ENCODE results near the gene DNAH11.
"Not testable (repeated sequence)": the region's sequence is repeated elsewhere in the genome, so short reads cannot be mapped to it uniquely, and the experiment has no call there.

Gene DNAH11

DNA sequence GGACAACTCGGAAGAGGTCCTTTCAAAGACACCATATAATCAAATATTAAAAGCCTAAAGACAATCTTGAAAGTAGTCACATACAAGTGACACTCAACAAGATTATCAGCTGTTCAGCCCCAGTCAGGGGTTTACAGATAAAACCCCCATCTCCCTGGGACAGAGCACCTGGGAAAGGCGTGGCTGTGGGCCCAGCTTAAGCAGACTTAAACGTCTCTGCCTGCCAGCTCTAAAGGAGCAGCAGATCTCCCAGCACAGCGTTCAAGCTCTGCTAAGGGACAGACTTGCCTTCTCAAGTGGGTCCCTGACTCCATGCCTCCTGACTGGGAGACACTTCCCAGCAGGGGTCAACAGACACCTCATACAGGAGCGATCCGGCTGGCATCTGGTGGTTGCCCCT lies 384.9 kb downstream of the DNAH11 start:
- no peak for DNase-seq (ENCODE audit: low read depth)

DNA sequence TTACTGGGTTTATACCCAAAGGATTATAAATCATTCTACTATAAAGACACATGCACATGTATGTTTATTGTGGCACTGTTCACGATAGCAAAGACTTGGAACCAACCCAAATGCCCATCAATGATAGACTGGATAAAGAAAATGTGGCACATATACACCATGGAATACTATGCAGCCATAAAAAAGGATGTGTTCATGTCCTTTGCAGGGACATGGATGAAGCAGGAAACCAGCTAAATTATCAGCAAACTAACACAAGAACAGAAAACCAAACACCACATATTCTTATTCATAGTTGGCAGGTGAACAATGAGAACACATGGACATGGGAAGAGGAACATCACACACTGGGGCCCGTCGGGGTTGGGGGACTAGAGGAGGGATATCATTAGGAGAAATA lies 390.5 kb downstream of the DNAH11 start:
- DNase-seq (ENCODE audit: low read depth), result not testable (repeated sequence)

DNA sequence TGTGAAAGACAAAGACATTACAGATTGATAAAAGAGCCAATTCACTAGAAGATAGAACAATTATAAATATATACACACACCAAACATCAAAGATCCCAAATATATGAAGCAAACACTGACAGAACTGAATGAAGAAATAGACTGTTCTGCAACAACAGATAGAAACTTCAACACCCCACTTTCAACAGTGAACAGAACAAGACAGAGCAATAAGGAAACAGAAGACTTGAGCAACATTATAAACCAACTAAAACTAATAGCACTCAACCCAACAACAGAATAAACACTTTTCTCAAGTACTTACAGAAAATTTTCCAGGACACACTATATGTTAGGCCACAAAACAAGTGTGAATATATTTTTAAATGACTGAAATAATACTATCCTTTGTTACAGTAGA lies 392.0 kb downstream of the DNAH11 start:
- DNase-seq (ENCODE audit: low read depth), result no peak

DNA sequence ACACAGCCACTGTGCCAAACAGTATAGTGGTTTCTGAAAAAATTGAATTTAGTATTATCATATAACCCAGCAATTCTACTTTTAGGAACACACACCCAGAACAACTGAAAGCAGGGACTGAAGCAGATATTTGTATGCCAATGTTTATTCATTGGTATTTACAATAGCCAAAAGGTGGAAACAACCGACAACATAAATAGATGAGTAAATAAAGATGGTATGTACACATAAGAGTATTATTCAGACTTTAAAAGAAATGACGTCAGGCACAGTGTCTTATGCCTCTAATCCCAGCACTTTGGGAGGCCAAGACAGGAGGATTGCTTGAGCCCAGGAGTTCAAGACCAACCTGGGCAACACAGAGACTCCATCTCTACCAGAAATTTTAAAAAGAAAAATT lies 395.6 kb downstream of the DNAH11 start:
- DNase-seq (ENCODE audit: low read depth), result no peak

DNA sequence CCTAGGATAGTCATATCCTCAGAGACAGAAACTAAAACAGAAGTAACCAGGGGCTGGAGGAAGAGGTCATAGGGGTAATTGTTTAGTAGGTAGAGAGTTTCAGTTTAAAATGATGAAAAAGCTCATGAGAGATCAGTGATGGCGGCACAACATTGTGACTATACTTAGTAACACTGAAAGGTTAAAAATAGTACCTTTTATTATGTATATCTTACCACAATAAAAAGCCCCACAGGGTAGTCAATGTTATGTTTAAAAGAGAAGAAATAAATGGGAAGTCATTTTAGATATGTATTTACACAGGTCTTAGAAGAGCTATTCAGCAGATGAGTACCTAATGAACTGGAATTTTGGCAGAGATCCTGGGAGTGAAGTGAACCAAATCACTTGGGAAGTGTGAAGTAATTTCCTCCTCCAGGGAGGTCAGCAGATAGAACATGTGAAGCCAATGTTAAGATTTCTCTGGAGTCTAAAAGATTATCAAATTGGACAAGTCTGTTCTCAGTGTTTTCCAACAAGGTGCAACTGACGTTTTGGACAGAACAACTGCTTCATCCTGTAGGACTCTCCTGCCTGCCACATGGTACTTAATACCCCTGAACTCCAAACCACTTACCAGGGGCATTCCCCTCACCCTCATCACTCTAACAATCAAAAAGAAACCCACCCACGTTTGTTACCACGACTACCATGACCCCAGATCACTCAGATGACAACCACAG lies 396.5 kb downstream of the DNAH11 start:
- no peak for DNase-seq (ENCODE audit: low read depth)

DNA sequence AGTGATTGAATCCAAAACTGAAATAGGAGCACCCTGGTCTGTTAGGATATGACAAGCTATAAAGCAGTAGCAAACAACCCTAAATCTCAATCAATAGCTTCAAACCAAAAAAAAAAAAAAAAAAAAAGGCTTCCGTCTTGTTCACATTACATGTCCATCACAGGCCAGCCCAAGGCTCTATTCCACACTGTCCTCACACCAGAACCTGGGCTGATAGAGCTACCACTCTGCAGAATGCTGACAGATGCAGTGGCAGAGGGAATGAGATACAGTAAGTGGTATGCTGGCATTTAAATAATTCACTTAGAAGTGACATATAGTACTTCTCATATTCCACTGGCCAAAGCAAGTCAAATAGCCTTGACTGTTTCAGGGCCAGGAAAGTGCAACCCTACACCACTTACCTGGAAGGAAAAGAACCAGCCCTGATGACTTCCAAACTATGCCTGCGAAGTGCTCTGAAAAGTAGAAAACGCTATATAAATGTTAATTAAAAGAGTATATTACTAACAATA lies 397.1 kb downstream of the DNAH11 start:
- no peak for DNase-seq (ENCODE audit: low read depth)

DNA sequence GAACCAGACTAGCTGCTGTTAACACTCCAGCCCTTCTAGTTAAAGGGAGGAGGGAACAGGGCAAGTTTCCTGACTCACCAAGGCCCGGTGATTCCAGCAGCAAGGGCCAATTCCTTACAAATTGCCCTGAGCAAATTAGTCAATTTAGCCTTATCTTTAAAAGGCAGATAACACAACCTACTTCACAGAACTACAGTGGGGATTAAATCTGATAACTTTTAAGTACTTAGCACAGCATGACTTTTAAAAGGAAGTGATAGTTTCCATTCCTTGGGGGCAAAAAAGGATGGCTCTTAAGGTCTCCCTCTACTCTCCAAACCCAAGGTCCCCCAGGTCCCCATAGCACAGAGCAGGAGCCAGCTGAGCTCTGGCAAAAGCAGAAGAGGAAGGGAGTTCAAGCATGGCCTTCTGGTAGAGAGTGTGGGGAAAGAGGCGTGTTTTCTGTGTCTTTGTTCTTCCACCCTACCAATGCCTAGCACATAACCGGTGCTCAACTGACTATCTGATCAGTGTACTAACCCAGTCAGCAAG lies 398.8 kb downstream of the DNAH11 start:
- no peak for DNase-seq (ENCODE audit: low read depth)

DNA sequence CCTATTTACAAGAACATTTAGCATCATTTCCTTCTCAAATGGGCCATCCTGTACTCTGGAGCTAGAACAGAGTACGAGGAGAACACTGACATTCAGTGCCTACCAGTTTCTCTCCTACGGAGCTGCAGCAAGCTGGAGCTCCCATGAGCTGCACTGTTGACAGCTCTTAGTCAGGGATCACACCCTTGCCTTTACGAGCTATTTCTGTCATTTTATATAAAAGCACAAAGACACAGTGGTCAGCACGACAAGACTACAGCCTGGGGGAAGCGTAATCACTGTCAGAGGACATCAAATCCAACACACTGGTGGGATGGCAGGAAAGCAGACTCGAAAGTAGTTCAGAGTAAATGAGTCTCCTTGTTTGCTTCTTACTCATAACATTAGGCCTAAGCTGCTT lies 400.1 kb downstream of the DNAH11 start:
- DNase-seq (ENCODE audit: low read depth), result no peak

DNA sequence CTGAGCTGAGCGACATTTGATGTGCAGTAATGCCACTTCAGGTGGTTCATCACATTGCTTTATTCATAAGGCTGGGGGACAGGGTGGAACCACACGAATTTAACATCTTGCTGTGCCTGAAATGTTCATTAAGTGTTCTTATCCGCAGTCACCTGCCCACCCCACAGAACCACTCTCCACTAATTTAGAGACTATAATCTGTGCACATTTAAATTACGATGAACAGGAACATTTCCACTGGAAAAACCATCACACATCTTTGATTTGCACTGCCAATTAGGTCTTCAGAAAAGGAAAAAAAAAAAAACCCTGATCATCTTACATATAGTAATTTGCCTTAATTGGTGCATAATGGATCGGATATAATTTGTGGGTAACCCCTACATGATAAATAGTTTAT lies 400.6 kb downstream of the DNAH11 start:
- DNase-seq (ENCODE audit: low read depth), result no peak

DNA sequence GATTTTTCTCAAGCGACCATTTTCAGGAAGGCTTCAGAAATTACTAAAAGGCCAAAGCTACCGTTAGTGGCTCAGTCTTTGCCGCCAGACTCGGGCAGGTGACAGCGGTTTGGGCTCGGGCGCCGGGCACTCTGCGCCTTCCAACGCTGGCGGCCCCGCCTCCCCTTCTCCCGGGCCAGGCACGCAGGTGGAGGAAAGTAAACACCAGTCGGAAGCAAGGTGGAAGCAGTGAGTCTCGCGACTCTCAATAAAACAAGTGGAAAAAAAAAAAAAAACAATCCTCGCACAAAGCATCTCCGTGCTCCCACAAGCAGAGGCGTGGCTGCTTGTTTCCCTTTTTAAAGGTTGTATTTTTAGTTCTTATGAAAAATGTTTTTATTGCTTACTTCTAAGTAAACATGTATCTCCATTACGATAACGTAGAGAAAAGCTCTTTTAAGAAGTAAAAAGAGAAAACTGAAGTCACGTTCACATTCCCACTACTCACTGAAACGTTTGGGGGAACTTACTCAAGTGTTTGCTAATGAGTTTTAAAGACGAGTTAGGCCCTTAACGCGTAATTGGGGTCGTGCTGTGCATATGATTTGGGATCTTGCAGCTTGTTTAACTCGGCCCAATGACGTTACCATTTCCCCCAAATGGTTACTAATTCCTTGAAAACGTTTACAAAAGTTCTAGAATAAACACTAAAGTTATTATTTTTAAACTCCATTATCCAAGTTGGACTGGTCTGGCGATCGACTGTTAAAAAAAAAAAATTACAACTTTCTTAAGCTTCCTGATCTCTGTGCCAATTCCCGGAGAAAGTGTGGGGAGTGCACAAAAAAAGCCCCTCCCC lies 402.0 kb downstream of the DNAH11 start:
- no peak for DNase-seq (ENCODE audit: low read depth)

DNA sequence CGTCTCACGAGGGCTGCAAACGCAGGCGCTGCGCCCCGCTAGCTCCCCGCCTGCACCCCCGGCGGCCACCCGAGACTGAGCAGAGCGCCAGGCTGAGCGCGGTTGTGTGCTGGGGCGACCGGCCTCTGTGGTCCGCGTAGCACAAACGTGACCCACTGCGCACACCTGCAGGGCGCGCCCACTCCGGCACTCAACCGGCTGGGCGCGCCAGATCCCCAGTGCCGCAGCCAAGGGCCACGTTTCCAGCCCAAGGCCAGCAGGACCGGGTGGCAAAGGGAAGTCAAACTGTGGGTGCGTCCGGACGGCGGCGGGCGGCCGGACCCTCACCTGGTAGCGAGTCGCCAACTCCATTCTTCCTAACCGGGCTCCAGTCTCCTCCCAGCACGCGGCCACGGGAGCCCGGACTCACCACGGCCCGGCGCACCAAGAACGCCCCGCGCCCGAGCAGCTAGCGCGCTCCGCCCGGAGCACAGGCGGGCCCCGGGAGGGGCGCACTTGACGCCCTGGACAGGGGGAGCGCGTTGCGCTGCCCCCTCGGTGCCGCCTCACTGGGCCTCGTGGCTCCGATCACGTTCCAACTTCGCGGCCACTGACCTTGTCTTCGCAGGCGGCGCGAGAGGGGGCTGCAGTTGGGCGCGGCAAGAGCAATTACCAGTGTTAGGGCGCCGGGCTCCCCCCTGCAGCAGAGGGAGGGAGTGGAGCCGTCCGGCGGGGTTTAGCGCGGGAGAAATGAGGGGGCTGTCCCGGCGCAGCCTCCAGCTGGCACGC lies 402.8 kb downstream of the DNAH11 start, which contains the start of gene CDCA7L:
Gene CDCA7L (minus strand): TSS at position 446 of the 768 bp plus-strand sequence. CDS start 95 bp downstream, at position 351.
- peak; percentile 43 for DNase-seq (ENCODE audit: low read depth)

DNA sequence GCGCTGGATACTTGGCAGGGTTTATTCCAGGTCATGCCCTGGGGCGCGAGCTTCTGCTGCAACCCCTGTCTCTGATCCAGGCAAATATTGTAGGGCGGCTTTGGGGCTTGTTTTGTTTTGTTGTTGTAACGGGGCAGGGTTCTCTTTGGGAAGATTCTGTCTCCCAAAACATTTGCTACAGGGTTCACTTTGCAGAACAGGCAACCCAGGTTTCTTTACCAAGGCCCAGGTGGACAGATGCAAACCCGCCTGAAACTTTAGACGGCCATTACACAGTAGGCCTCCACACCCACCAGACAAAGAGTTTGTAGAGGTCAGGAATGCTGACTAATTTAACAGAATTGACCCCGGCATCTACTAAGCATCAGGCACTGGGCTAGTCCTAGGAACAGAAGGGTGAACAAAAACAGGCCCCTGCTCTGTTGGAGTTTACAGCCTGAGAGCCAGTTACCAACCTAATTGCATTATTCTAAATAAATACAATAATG lies 403.4 kb downstream of the DNAH11 start:
- no peak for DNase-seq (ENCODE audit: low read depth)

DNA sequence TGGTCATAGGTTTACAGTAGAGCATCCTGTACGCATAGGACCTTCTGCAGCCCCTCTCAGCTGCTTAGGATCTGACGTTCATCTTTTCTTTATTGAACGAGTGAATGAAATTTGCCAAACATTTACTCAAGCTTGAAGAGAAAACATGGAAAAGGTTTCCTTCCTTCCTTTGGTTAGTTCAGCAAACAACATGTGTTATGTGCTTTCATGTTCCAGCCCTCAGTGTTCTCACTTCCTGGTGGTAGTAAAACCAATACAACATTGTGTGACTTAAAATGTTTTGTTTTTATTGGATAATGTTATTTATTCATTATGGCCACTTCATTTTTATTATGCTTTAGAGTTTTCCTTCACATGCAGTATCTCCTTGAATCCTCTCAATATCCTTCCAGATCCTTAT lies 404.2 kb downstream of the DNAH11 start:
- DNase-seq (ENCODE audit: low read depth), result no peak

DNA sequence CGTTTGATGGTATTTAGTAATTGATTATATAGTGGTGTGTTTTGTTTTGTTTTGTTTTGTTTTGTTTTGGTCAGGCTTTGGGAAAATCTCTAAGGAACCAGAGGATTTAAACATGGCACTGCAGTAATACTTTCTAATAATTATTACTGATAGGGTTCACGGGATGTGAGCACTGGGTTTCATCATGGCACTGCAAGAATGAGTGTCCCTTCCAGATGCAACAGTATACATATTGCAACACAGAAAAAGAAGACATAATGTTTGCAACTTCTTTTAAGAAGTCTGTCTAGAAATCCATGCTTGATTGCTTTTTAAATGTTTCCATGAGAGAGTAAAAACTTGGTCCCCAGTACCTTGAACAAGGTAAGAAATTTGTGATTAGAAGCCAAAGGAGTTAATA lies 405.1 kb downstream of the DNAH11 start:
- no peak for DNase-seq (ENCODE audit: low read depth)

DNA sequence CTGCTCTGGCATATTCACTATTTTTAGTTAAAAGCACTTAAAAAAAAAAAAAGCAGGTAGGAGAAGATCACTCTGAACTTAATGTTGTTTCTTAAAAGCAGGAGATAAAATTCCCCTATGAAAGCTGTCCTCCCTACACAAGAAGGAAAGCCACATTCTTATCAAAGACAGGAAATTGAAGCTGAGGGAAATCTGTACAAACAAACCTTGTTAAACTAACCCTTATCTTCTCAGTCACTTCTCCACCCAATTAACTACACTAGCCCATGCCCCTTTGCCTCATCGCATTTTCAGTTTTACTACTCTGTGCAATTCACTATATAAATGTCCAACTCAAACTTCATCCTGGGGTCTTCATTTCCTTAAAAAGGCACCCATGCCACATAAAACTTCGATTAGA lies 405.5 kb downstream of the DNAH11 start:
- no peak for DNase-seq (ENCODE audit: low read depth)

DNA sequence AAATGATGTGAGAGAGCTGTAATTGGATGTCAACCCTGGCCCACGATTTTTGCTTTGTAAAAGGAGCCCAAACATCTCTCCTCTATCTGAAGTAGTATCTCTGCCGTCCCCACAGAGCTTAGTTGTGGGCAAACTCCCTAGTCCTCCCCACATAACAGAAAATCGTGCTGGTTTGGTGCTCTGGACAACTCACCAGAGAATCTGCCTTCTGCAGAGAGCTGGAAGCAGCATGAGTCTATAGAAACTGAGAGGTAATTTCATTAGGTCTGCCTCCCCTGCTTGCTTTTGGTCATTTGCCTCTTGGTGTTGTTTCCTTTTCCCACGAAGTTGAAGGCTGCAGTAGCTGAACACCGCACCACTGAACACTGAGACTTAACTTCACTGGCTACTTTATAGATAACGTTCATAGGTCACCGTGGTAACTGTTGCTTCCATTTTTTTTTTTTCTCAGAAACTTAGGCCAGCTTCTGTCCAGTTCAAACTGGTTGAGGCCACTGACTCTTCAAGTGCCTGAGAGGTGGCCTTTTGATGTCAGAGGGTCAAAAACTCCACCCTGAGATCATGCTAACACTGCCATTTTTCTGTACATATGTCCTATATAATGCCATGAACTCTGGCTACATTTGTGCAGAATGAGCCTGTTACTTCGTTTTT lies 406.2 kb downstream of the DNAH11 start:
- no peak for DNase-seq (ENCODE audit: low read depth)
